ENCODE data around the gene RBM4B.
"Not testable (repeated sequence)": the region's sequence is repeated elsewhere in the genome, so short reads cannot be mapped to it uniquely, and the experiment has no call there.

The RBM4B gene

DNA sequence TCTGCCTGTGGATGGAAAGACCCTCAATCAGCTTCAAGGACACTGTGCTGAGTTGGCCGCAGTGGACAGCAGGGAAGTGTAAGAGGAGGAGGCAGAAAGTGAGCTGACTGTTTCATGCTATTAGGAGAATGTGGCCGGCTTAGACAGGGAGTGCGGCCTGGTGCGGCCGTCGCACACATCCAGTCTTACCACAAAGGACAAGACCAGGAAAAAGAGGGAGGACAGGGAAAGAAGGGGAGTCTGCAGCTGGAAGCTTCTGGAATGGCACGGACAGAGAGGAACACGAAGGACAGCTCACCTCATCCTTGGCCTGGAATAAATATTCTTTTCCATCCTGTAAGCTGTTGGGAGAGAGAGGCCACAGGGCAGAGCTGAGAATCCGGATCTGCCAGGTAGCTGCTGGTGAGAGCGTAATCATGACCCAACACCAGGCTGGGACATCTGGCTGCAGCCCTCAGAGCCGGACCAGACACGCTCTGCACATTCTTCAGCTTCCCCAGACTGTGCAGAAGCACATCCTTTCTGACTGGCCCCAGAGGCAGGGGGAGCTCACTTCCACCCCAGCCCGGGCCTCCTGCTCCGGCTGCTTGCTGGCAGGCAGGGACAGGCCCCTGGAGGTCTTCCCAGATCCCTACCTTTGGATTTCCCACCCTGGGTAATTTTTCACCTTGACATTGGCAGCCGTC, 8.6 kb upstream of the RBM4B start:
- no peak for DNase-seq

DNA sequence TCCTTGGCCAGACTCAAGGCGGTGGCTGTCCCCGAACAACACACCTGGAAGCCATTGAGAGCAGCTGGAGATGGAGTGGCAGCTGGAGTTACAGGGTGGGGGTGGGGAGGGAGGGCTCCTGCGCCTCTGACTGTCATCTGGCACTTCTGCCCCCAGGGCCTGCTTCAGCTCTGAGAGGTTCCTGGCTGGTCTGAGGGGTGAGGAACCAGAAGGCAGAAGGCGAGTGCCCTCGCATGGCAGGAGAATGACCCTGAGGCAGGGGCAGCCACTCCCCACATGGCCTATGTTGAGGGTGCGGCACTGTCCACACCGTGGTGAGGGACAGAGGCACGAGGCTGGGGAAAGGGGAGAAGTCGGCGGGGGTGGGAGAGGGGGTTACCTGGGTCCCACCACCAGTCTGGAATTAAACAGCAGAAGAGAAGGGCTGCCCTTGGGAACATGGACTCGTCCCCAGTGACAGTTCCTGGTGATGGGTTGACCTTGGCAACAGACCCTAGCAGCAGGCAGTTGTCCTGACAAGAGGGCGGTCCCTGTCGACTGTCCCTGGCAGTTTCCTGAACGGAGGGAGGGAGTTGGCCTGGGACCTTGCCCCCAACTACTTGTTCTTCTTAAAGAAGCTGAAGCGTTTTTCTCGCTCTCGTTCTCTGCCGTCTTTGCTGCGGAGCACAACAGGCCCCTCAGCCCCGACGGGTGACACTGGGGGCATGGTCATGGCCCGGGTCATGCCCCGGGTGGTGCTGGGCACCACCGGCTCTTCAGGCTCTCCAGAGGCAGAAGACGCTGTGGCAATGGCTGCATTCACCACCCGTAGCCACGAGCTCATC, 7.8 kb upstream of the RBM4B start:
- no peak for DNase-seq

DNA sequence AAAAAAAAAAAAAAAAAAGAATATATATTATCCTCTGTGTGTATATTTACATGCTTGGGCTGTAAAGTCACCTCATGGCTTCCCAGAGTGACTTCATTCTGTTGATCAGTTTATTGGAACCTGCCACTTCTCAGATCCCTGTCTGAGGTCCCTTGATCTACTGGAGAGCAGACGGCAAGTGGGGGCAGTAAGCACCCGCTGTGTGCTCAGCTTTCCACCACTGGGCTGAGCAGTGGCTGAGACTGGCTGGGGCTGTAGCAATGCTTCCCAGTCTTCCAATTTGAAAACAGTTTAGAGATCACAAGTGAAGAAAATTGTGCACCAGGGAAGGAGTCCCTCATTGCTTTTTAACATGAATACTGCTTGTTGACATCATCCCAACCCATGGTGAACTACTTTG, 6.9 kb upstream of the RBM4B start:
- DNase-seq, result no peak

DNA sequence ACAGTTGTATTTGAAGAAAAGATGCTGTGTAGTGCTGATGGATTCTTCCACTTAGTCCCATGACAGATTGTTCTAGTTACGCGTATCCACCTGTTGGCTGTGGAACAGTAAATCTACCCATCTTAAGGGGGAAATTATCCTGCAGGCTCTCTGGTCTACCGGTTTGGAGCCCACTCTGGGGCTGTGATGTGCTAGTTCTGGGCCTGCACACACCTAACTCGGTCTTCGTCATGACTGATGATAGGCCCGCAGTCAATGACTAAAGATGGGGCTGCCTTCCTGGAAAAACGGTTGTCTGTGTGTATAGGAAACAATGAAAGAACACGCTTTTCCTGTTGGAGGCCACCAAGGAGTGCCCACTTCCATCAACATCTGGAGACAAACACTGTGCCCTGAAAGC, 6.2 kb upstream of the RBM4B start:
- DNase-seq, result no peak

DNA sequence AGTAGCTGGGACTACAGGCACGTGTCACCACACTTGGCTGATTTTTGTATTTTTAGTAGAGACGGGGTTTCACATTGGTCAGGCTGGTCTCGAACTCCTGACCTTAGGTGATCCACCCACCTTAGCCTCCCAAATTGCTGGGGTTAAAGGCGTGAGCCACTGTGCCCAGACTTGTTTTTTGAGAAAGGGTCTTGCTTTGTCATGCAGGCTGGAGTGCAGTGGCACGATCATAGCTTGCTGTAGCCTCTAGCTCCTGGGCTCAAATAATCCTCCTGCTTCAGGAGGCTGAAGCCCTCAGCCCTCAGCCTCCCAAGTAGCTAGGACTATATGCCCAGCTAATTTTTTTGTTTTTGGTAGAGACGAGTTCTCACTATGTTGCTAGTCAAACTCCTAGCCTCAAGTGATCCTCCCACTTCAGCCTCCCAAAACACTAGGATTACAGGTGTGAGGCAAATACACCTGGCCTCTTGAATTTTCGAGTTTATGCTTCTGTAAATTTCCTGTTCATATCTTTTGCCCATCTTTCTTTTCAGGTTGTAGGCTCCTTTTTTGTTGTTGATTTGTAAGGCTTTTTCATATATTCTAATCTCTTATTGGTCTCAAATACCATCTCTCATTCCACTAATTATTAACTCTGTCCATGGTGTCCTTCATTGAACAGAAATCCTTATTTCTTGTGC, 3.4 kb upstream of the RBM4B start:
- DNase-seq, result no peak

DNA sequence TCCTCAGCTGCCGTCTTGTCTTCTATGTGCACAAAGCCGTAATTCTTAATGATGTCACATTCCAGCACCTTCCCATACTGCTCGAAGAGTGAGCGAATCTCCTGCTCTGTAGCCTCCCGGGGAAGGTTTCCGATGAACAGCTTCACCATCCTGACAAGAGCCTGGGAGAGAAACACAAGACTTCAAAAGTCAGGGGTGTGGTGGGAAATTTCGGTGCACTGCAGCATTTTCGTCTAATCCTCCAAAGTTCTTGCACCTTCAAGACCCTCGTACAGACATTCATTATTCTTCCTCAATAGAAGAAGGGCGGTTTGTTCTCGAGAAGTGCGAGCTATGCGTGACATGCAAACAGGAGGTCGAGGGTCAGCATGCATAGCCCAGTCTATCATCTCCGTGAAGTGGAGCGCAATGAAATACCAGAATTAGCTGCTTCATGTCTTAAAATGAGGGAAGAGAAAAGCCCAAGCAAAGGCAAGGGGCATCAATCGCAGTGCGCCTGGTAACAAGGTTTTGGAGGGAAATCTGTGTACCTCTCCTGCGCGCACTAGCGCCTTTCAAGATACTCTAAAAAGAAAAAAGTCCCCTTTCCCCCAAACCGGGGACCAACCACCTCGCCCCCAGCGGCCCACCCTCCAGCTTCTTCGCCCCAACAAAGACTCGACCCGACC, 622 bp downstream of the RBM4B start:
- no peak for DNase-seq

DNA sequence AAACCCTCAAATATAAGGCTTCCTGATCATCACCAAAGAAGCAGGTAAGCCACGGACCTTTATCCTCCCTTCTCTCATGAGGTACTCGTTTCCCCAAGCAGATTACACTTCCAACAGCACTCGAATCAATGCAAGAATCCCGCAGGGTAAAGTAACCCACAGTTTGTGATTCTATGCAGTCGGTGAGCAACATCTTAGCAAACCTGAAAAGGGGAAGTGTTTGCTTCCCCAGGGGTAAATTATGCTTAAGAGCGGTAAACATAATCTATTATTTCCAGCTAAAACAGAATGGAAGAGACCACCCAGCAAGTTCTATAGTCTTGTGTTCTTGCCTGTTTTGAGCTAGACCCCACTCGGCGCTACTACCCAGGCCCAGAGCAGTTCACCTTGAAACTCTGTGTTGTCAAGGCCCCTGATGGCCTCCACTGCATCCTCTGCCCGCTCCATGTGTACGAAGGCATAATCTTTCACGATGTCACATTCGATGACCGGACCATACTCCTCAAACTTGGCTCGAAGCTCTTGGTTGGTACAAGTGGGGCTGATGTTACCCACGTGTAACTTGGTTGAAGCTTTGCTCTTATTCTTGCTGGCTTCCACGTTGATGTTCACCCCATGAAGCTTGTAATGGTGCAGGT, 1.3 kb downstream of the RBM4B start:
- DNase-seq, result no peak

DNA sequence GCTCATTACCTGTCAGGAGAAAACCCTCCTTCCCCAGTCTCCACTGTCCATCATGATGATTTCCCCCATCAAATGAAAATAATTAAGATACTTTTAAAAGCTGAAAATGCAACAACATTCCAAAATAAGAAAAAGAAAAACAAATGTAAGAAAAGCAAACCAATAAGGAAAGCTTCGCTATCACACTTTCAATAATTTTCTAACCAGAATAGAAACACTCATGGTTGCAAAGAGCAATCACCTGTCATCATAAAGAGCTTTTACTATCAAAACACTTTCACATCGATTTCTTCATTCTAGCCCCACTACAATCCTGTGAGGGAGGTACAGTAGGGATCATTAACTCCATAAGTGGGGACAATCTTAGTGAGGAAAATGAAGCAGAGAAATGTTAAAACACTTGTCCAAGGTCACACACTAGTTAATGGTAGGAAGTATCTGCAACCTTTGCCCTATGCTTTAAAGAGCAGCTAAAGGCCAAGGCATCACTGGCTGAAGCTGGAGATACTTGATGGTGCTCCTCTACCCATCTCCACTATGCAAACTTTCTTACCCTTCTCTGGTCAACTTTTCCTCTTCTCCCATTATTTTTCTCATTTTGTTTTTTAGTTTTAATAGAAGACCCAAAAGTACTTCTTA, 2.6 kb downstream of the RBM4B start:
- DNase-seq, result no peak

DNA sequence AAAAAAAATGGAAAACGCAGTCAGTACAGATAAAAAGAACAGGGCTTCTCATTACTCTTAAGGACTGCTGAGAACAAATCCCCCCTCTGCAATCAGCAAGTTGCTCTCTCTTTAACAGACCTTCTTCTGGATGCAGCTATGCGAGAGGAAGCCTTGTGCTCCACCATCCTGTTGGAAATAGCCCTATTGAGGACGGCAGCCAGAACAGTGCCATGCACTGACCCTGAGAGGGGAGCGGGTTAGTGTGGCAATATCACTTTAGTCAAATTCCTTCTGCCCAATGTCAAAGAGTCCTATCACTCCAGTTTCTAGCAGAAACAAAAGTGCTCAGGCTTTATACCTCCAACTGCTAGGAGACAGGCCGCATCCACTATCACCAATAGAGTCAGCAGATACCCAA, 6.9 kb downstream of the RBM4B start:
- no peak for DNase-seq

DNA sequence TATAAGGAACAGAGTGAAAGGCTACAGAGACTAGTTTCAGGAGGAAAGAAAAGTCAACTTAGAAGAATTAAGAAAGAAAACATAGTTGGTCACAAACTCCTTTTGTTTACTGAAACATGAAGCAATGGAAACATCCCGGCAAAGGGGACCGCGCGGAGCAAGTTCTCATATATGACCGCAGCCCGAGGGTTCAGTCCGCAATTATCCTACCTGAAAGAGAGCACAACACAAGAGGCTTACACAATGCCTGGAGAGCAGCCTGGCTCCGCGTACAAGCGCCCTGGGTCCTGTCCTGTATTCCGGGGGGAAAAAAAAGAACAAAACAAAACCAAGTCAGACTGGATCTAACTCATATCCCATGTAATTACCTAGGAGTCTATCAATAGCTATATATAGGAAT, 12.3 kb downstream of the RBM4B start:
- no peak for DNase-seq

DNA sequence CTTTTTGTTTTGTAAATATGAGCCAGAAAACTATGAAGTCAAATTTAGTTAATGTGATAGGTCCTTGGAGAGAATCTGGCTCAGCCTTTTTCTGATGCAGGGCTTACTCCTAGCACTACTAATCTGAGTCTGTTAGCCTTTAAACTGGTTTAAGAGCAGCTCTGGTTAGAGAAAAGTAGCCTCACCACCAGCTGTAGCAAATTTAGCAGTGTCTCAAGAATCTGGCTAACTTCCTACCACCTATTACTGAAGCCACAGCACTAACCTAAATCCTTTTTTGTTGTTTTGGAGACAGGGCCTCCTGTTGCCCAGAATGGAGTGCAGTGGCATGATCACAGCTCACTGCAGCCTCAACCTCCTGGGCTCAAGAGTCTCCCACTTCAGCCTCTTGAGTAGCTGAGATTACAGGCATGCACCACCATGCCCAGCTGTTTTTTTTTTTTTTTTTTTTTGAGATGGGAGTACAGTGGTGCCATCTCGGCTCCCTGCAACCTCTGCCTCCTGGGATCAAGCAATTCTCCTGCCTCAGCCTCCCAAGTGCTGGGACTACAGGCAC, 13.9 kb downstream of the RBM4B start:
- no peak for DNase-seq

DNA sequence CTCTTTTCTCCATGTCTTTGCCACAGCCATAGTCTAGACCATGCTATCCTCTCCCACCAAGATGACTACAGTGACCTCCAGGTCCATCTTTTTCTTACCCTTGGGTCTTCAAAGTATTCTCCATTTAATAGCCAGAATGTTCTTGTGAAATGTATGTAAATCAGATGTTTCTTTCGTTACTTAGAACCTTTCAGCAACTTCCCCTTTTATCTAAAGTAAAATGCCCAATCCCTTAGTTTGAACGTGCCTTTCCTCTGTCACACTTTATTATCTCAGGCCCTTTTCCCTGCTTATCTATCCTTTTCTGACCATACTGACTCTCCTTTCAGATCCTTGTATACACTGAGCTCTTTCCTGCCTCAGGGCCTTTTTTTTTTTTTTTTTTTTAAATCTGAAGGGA, 17.9 kb downstream of the RBM4B start:
- no peak for DNase-seq

DNA sequence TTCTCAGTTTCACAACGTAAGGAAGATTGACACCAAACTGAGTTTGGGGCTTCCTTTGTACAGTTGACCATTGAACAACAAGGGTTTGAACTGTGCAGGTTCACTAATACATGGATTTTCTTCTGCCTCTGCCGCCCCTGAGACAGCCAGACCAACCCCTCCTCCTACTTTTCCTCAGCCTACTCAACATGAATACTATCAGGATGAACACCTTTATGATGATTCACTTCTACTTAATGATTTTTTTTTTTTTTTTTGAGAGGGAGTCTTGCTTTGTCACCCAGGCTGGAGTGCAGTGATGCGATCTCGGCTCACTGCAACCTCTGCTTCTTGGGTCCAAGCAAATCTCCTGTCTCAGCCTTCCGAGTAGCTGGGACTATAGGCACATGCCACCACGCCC, 24.6 kb downstream of the RBM4B start:
- no peak for DNase-seq

DNA sequence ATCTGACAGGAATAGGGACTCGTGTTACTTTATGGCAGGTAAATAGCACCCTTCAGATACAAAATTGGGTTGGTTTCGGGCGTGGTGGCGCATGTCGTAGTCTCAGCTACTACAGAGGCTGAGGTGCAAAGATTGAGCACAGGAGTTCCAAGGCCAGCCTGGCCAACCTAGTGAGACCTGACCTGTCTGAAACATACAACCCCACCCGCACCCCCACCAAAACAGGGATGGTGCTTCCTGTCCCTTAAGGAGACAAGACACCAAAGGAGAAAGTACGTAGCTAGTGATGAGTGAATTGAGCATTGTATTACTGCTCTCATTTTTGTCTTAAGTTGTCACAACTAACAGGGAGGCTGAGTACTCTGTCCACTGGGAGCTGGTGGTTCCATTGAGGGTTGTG, 25.0 kb downstream of the RBM4B start:
- DNase-seq, result no peak

DNA sequence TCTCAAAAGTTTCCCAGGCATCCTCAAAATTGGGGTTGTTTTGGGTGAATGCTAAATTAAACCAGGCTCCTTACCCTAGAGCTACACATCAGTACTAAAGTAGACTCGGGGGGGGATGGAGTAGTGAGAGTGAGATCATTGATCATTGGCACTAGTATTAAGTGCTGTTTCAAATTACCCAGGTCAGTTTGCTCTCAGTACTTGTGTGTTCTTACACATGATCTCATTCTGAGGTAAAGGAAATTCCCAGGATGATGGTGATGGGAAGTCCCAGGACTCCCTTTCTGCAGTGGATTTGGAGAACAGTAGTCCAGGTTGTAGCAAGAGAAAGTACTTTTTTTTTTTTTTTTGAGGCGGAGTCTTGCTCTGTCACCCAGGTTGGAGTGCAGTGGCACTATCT, 26.7 kb downstream of the RBM4B start:
- DNase-seq, result no peak

DNA sequence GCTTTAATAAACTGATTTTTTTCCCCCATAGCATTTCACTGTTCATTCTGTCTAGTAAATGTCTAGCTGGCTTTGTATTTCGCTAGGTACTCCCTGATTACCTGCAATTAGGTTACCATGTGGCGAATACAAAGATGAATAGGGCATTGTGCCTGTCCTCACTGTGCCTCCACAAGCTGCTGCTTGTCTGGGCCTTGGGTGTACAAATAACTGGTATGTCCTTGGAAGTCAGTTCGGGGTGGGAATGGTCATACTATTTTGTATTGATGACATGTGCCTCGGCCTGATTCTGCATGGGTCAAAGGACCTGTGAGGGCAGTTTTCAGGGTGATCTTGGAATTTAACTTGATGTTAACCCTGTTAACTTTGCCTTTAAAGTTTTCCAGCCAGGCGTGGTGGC, 27.8 kb downstream of the RBM4B start:
- DNase-seq, result no peak

DNA sequence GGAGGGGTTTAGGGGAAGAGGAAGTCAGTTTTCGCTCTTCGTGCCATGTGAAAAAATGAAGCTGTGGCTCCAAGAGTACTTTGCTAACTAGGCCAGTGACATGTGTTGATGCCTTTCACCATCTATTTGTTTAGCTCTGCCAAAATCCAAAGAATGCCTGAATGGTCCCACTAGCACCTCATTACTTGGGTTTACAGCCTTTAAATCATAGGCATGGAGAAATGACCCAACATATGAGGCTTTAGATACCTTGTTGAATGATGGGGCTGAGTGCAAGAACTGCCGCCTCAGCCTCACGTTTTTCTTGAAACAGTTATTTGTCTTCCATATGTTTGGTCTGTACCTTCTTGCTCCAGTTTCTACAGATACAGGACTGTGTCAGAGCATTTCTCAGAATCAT, 30.9 kb downstream of the RBM4B start:
- DNase-seq, result no peak

DNA sequence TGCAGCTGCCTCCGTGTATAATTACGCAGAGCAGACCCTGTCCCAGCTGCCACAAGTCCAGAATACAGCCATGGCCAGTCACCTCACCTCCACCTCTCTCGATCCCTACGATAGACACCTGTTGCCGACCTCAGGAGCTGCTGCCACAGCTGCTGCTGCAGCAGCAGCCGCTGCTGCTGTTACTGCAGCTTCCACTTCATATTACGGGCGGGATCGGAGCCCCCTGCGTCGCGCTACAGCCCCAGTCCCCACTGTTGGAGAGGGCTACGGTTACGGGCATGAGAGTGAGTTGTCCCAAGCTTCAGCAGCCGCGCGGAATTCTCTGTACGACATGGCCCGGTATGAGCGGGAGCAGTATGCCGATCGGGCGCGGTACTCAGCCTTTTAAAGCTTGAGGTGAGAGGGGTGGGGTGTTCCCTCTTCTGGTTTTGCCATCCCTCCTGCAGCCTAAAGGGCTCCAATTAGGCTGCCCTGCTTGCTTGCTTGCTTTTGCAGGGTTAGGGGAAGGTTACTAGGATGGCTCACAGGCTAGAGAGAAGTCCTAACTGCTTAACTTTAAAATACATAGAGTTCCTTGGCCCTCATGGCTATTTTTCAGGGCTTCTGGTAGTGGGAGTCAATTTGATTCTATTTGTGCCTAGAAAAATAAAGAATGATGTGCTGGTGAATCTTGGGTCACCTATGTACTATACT, 33.8 kb downstream of the RBM4B start:
- DNase-seq, result no peak

DNA sequence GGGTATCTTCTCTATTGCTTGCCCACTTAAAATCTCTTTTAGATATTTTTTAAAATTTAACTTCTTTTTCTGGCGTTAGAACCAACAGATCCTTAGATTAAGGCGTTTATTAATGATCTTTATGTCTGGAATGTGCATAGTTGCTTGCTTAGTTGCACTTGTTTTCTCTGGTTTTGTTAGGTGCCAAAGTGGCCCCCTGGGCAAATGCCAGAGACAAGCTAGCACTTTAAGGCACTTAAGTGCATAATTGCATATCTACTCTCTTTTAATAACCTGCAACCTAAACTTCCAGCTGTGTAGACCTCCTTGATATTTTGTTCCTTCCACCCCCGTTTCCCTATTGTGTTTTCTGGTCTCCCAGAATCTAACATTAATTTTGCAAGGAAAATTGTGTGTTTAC, 35.9 kb downstream of the RBM4B start:
- DNase-seq, result no peak

DNA sequence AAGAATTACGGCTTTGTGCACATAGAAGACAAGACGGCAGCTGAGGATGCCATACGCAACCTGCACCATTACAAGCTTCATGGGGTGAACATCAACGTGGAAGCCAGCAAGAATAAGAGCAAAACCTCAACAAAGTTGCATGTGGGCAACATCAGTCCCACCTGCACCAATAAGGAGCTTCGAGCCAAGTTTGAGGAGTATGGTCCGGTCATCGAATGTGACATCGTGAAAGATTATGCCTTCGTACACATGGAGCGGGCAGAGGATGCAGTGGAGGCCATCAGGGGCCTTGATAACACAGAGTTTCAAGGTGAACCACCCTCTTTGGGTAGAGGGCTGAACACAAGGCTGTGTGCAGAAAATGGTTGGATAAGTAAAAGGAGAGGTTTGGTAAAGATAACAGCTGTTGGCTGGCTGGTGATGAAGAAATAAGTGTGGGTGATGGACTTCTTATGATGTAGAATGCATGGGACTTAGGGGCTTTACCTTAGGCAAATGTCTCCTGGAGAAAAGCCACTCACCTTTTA, 37.8 kb downstream of the RBM4B start:
- not testable (repeated sequence) for DNase-seq

Data from activated naive CD4-positive, alpha-beta T cell (primary cell).